ENCODE data around the gene PDGFC.

Gene PDGFC

GRCh38 chr4:157012296-157012695 is 40.7 kb upstream of the PDGFC start:
- no peak for DNase-seq (ENCODE audit: extremely low spot score)
- ChIA-PET CTCF (interaction anchor here (1.0 to 1.3 kb wide), 3 partner anchors 11 to 33 kb away, joined by 3 to 4 read pairs (median 3); no protein-coding TSS in a partner anchor), POLR2A (no interaction called here)
- no peak for TF ChIP-seq CTCF (IDR thresholded peaks at IDR 0.05; ENCODE audit: control extremely low read depth, extremely low read depth, low read depth, missing control alignments)

GRCh38 chr4:157010630-157011029 is 39.0 kb upstream of the PDGFC start:
- ChIA-PET CTCF (interaction anchor here (1.4 kb wide), 1 partner anchor 34 kb away, joined by 3 read pairs; no protein-coding TSS in a partner anchor), POLR2A (no interaction called here)
- TF ChIP-seq CTCF (IDR thresholded peaks at IDR 0.05; ENCODE audit: control extremely low read depth, extremely low read depth, low read depth, missing control alignments), result no peak
- no peak for DNase-seq (ENCODE audit: extremely low spot score)

- CTCF ChIA-PET, result no interaction called here
- POLR2A ChIA-PET, result no interaction called here
- no peak for DNase-seq (ENCODE audit: extremely low spot score)
- no peak for TF ChIP-seq CTCF (IDR thresholded peaks at IDR 0.05; ENCODE audit: control extremely low read depth, extremely low read depth, low read depth, missing control alignments)
Measured at GRCh38 chr4:157005831-157006230, 34.2 kb upstream of the PDGFC start.

GRCh38 chr4:157005193-157005592 is 33.6 kb upstream of the PDGFC start:
- CTCF ChIA-PET, result no interaction called here
- no peak for TF ChIP-seq CTCF (IDR thresholded peaks at IDR 0.05; ENCODE audit: control extremely low read depth, extremely low read depth, low read depth, missing control alignments)
- POLR2A ChIA-PET, result no interaction called here
- no peak for DNase-seq (ENCODE audit: extremely low spot score)

GRCh38 chr4:157004279-157005161 is 32.9 kb upstream of the PDGFC start:
- no peak for TF ChIP-seq CTCF (IDR thresholded peaks at IDR 0.05; ENCODE audit: control extremely low read depth, extremely low read depth, low read depth, missing control alignments)
- POLR2A ChIA-PET, result no interaction called here
- CTCF ChIA-PET, result no interaction called here
- DNase-seq (ENCODE audit: extremely low spot score), result no peak

- POLR2A ChIA-PET, result no interaction called here
- CTCF ChIA-PET, result interaction anchor here (0.9 to 1.4 kb wide), 3 partner anchors 9 to 35 kb away, joined by 3 to 4 read pairs (median 3); no protein-coding TSS in a partner anchor
- TF ChIP-seq CTCF (IDR thresholded peaks at IDR 0.05; ENCODE audit: control extremely low read depth, extremely low read depth, low read depth, missing control alignments), result no peak
- no peak for DNase-seq (ENCODE audit: extremely low spot score)
Measured at GRCh38 chr4:156999175-156999517, 27.5 kb upstream of the PDGFC start.
